GM19468 (cell line): ENCODE measurements around the gene FANCD2.
A peak's percentile ranks its signal among the peaks of the same experiment; 100 is the strongest.
"Not testable (repeated sequence)": the region's sequence is repeated elsewhere in the genome, so short reads cannot be mapped to it uniquely, and the experiment has no call there.

Experiments used
- ATAC-seq: cut with Tn5 transposase; IDR thresholded peaks from one replicate; pipeline ENCODE4 v1.9.1; 2021; ENCODE audit warnings: mild to moderate bottlenecking, moderate library complexity, moderate number of reproducible peaks; ENCODE audit not compliant: unreplicated experiment; ENCODE audit errors: extremely low read depth

The FANCD2 gene

DNA sequence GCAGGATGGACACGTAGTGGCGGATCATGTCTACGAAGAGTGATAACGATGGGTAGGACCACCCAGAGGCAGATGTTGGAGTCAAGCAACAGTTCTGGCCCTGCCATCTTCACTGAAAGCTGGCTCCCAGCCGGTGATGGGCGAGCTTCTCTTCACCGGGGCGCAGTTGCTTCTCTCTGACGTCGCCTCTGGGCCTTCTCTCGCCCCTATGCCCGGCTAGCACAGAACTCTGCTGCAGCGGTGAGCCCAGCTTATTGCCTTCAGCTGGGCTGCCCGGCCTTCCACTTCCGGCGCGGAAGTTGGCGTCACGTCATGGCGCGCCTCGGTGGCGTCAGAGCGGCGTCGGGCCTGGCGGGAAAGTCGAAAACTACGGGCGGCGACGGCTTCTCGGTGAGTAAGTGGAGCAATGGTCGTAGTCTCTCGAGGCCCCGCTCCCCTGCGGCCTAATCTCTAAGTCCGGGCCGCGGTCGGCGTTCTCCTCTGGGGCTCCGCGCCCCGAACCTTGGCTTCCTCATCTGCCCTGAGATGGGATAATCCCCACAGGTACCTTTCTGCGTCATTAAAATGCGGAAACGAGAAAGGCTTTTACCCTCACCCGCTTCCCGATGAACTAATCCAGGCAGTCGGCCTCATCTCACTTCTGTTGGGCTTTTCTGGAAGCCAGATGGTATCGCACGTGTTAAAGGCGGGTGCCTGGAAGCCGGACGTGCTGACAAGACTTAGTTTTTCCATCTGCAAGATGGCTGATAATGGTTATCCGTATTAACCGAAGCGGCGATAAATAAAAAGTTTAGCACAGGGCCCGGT is at the start of gene FANCD2:
Gene FANCD2 (plus strand): TSS at position 354 of the 807 bp plus-strand sequence. CDS start 2,221 bp downstream, outside the sequence.
- peak; percentile 57 for ATAC-seq

DNA sequence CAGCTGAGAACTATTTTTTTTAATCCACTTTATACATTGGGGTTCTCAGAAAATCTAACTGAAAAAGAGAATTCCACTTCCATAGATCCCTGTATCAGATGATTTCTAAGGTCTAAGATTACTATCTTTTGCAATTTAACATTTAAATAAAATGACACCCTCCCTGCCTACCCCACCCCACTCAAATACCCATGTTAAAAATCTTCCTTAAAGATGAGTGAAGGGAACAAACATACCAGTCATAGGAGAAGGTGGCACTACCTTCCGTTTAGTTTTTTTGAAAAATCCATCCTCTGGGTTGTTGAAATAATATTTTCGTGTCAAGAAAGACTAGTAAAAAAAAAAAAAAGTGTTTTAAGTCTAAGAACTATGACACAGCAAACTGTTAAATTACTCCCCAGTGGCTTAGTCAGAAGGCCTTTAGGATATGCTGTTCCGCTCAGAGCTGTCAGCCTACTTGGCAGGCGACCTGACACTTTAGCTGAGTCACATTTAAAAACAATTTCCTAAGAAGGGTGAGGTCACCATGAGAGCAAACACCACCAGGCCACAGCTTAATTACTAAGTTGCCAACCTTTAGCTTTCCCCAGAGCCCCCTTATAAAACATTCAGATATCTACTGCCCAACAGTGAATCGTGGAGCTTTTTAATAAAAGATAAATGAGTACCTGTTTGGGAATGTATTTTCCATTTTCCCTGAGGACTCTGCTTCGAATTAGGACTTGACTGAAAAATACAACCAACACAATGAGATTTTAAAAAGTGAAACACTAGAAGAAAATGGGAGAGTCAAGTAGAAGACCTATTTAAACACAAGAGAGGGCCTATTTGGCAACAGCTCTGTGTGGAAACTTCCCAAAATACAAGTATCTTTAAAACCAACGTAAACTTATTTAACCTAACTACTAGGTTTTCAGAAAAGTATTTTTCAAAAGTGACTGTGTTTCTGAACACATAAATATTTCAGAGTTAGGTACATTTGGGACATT is 49.2 kb upstream of the FANCD2 start:
- no peak for ATAC-seq

DNA sequence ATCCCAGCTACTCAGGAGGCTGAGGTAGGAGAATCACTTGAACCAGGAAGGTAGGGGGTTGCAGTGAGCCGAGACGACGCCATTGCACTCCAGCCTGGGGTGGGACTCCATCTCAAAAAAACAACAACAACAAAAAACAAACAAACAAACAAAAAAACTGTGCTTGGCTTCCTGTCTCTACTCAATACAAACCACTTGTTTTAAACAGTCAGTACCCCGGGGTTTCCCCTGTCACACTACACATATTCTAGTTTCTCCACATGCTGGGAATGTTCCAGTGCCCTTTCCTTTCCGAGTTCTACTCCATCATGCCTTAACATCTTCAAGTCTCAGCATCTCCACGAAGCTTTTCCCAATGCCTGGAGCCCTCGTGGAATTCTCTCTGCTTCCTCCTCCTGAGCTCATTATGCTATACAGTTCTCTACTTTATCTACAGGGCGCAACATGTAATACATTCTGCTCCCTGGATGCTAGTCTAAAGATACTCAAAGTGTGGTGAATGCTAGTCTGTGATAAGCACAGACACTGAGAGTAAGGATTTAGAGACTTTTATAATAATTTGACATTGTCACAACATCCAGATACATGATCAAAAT is 47.4 kb upstream of the FANCD2 start:
- no peak for ATAC-seq

DNA sequence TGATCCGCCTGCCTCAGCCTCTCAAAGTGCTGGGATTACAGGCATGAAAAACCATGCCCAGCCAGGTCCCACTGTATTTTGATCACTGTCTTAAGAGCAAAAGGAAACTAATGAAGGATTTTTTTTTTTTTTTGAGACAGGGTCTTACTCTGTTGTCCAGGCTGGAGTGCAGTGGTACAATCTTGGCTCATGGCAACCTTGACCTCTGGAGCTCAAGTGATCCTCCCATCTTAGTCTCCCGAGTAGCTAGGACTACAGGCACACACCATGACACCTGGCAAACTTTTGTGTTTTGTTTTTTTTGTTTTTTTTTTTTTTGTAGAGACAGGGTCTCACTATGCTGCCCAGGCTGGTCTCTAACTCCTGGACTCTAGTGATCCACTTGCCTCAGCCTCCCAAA is 46.0 kb upstream of the FANCD2 start:
- no peak for ATAC-seq

DNA sequence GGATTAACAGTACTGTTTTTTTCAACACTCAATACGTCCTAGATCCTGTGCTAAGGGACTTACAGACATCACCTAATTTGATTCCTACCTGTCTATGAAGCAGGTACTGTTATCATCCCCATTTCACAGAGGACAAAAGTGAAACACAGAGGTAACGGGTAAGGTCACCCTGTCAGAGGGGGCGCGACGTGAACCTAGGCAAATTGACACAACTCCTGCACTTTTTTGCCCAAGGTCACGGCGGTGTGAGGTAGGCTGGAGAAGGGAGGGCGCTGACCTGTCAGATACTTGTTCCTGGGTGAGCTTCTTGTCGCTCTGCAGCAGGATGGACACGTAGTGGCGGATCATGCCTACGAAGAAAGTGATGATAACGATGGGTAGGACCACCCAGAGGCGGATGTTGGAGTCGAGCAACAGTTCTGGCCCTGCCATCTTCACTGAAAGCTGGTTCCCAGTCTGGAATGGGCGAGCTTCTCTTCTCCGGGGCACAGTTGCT is 40.0 kb upstream of the FANCD2 start:
- ATAC-seq: no peak

DNA sequence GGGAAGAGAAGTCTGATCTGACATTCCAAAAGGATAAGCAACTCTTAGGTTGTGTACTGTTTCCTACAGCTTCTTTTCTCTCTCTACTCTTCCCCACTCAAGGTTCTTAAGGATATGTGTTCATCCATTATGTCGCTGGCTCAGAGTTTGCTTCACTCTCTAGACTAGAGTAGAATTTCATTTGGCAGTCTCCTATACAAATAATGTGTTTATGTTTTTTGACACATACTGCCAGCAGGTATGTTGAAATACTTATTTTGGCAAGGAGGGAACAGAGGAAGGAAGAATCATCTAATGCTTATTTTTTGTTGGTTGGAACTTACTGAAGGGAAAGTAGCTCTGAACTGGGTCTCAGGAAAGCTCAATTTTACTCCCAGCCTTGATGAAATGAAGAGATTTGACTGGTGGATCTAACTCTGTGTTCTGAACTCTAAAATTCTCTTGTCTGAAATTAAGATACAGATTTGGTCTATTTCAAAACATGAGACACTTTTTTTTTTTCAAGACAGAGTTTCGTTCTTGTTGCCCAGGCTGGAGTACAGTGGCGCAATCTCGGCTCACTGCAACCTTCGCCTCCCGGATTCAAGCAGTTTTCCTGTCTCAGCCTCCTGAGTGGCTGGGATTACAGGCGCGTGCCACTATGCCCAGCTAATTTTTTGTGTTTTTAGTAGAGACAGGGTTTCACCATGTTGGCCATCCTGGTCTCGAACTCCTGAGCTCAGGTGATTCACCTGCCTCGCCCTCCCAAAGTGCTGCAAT is 32.0 kb upstream of the FANCD2 start:
- ATAC-seq: no peak

DNA sequence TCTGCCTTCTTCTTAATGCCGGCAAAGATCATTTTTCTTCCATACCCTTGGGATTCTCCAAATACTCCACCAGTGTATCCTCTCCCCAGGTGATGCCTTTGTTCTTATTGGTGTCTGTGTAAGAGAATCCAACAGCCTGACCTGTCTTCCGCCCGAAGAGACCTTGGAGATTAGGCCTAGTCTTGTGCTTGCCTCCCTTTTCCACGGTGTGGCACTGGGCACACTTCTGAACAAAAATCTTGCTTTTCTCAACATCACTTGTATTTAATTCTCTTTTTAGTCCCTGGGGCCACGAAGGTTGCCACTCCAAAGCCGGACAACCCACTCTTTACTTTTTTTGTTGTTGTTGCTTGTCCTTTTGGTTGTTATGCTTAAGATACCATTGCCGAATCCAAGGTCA is 25.6 kb upstream of the FANCD2 start:
- ATAC-seq: no peak

DNA sequence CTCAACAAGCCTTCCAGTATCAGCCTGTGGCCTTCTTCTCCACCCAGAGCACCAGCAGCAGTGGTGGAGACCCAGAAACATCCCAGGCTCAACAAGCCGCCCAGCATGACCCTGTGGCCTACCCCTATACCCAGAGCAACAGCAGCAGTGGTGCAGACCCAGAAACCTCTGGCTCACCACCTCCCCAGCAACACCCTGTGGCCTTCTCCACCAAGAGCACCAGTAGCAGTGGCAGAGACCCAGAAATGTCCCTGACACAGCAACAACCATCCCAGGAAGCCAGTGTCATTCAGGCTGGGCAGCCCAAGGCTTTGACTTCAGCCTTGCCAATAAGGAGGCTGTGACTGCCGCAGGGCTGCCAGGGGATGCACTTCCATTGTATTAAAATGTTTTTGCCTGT is 23.3 kb upstream of the FANCD2 start:
- no peak for ATAC-seq

DNA sequence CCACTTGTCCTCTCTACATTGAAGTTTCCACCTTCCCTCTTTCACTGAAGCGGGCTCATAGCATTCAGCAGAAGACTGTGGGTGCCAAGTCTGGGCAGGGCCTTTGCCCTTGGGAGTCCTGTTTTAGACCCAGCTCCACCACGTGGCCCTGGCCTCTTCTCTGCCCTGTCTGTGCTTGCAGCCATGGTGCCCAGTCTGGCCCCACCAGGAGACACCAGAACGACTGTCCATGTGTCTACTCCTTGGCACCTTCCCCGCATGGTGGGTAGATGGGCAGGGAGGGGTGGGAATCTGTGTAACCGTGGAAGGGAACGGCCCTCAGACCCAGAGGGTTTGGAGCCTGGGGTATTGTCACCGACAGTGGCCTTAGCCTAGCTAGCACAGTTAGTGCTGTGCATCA is 21.7 kb upstream of the FANCD2 start:
- ATAC-seq: no peak

DNA sequence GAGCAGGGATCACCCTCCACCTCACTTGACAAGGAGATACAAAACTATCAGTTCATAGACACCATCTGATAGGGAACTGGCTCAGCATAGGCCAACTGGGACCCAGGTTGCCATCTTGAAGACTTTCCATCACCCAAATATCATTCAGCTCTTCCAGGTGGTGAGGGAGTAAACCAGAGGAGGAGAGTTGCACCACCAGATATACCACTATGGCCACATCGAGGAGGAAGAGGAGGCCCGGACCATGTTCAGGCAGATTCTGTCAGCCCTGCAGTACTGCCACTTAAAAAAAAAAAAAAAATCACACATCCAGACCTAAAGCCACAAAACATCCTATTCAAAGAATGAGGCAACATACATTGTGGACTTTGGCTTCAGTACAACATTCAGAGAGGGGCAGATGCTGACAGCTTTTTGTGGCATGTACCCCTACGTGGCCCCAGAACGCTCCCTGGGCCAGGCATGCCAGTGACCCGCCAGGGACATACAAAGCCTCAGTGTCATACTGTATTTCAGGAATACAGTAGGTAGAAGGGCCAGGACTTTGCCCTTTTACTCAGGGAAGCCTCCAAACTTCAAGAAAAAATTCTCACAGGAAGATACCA is 21.2 kb upstream of the FANCD2 start:
- ATAC-seq: no peak

DNA sequence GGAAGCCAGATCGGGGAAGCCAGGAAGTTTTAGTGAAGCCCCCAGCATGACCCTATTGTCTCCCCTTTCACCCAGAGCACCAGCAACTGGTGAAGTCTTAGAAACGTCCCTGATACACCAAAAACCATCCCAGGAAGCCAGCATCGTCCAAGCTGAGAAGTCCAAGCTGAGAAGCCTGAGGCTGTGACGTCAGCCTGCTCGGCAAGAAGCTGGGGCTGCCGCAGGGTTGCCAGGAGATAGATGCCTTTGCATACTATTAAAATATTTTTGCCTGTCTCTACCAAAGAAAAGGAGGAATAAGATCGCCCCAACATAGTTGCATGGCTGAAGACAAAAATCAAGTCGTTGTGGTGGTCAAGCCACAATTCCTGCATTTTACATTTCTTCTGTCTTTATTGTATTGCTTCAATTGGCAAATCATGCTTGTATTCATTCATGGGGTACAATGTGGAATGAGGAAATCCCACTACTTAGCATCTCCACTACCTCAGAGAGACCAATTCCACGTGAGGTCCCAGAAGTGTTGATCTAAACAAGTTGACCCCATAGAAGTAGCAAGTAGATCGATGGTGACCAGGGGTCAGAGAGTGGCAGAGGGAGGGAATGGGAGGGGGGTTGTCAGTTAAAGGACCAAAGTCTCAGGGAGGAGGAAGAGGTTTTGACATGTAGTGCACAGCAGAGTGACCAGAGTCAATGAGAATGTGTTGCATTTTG is 20.0 kb upstream of the FANCD2 start:
- no peak for ATAC-seq

DNA sequence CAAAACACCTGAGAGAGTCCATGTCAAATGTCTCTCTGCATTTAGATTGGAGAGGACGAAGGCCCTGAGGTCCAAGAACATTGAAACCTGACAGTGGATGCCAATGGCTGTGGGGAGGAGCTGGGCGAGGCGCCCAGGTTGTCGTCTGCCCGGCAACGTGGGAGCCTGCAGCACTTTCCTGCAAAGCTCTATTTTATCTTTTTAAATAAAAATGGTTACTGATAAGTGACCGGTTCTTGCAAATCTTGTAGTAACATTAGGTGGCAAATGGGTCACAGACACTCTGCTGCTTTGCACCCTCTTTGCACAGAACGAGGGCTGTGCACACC is 19.5 kb upstream of the FANCD2 start:
- no peak for ATAC-seq

DNA sequence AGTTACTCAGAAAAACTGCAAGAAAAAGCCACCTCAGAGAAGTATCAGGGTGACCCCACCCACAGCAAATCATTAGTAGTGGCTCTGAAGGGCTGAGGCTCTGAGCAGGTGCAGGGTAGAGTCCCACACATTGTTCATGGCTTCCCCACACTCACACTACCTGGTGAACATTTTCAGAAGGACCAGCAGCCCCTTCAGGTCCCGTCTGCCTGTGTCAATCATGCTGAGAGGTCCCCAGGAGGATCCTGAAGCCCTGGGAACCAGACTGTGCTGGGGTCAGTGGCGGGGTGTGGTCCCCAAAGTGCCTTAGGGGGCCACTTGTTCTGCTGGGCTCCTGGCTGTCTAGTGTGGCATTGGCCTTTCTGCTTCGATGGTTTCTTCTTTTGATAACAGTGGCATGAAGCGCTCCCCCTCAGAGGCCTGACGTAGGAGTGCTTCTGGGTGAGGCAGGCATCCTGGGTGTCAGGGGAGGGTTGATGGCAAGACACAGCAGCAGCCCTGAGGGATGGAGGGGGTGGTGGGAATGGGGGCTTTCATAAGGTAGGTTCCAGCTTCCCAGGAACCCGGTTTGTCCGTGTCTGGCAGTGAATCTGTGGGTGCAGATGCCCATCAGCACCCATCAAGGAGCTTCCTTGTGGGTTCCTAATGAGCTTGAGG is 19.0 kb upstream of the FANCD2 start:
- no peak for ATAC-seq

DNA sequence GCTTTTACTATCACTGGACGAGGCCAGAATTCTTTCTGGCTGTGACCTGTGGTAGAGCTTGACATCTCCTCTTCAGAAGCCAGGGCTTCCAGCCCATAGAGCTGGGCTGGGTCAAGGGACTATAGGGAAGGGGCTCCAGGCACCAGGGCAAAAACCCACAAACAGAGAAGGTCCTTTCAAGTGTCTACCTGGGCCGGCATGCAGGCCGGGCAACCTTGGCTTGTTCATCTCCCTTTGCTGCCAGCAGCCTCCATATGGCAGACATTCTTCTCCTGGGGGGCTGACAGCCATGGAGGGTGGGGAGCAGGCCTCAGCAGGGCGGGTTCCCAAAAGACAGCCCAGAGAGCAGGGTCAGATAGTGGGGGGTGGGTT is 18.0 kb upstream of the FANCD2 start:
- ATAC-seq: not testable (repeated sequence)

DNA sequence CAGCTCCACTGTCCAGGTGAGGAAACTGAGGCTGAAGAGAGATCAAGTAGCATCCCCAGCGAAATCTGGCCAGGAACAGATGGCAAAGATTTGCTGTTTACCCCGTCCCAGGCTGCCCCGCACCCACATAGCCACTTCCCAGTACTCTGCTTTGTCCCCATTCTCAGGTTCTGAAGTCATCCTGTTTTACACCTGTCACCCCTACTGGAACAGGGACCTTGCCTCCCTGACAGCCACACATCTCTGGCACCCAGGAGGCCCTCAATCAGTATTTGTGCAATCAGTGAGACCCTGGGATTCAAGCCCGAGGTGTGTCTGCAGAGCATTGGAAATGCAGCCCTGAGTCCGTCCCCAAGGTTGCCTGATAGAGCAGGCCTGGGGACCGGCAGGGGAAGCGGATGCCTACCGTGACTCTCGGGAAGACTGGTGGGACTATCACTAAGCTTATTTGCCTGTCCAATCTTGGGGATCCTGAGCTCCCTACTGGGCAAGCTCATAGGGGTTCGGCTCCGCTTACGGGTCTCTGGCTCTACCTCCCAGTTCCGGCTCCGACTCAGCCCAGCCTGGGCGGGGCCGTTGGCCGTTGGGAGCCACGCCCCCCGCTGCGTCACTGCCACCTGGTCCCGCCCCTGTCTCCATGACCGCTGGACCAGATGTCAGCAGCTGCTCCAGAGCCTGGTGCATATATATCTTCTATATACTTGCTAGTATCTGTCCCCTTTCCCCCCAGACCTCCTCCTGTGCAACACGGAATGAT is 17.5 kb upstream of the FANCD2 start:
- no peak for ATAC-seq

DNA sequence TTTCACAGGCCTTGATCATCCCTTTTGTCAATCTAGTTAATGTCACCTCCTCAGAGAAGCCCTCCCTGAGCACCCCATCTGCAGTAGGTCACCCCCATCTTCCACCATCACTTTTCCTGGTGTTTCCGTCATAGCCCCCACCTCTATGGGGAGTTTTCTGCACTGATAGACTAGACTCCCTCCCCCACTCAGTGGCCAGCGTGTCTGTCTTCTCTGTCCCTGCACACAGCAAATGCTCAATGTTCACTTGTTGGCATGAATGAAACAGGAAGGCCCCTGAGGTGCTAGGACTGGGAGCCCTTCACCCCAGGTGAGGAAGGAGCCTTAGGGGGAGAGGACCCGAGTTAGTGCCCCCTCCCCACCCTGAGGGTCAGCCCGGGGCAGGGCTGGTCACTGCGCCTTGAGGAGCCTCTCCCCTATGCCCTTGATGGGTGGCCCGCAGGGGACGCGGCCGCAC is 15.8 kb upstream of the FANCD2 start:
- ATAC-seq: no peak

DNA sequence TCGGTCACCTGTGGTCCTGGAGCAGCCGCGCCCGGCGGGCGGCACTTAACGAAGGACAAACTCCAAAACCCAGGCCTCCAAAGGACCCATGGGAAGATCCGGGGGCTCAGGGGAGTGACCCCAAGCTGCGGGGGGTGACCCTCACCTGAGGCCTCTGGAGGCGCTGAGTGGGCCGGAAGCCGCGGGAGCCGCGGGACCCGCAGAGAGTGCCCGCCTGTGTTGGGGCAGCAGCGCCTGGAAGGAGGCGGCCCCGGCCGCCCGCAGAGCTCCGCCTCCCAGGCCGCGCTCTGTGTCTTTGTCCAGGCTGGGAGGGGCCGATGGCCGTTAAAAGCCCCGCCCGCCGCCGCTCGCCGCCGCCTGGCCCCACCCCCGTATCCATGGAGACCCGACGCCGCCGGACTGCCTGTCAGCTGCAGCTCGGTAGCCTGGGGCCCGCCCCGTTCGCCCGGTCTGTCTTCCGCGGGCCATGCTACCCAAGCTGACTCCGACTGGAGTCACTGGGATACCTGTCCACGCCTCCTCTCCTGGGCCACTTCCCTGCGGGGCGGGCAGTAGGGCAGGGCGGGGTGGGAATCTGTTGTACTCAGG is 15.3 kb upstream of the FANCD2 start:
- peak; percentile 66 for ATAC-seq
